Stimulated activated naive CD8-positive, alpha-beta T cell treated with anti-CD3 and anti-CD28 coated beads, Interleukin-15, Interleukin-2, amounts not matched to agents 100 U/mL and 50 U/mL, for 24 hours (primary cell): Measurements from ENCODE around the gene LIN28A.

Experiments used
- ATAC-seq: fragments of 150-1000 bp; cut with Tn5 transposase; one replicate; pipeline ENCODE4 v1.10.0; 2021
- DNase-seq: peaks from one replicate; pipeline ENCODE4 v3.0.0; 2021

Gene LIN28A

GRCh38 chr1:26387447-26387846, 23.2 kb upstream of the LIN28A start:
- DNase-seq (no peak), ATAC-seq (peak; percentile 44)

- ATAC-seq, result peak; percentile 25
- no peak for DNase-seq
Measured at GRCh38 chr1:26388791-26389445, 21.7 kb upstream of the LIN28A start.

GRCh38 chr1:26389604-26390247, 20.9 kb upstream of the LIN28A start:
- ATAC-seq (no peak), DNase-seq (no peak)

GRCh38 chr1:26391450-26391849, 19.2 kb upstream of the LIN28A start:
- ATAC-seq, result peak; percentile 65

GRCh38 chr1:26395754-26396153, 14.9 kb upstream of the LIN28A start:
- ATAC-seq, result no peak
- DNase-seq, result no peak

More at GRCh38 chr1:26391450-26391849, 19.2 kb upstream of the LIN28A start:
- DNase-seq, result peak; percentile 44

GRCh38 chr1:26399034-26399433, 11.6 kb upstream of the LIN28A start:
- ATAC-seq (no peak), DNase-seq (no peak)

GRCh38 chr1:26401891-26402290, 8.7 kb upstream of the LIN28A start:
- DNase-seq, result no peak
- ATAC-seq, result no peak

- no peak for DNase-seq
- no peak for ATAC-seq
Measured at GRCh38 chr1:26403656-26404055, 7.0 kb upstream of the LIN28A start.

- no peak for DNase-seq
- ATAC-seq, result no peak
Measured at GRCh38 chr1:26404641-26405040, 6.0 kb upstream of the LIN28A start.

- DNase-seq, result no peak
- ATAC-seq, result no peak
Measured at GRCh38 chr1:26405281-26405915, 5.2 kb upstream of the LIN28A start.

GRCh38 chr1:26408604-26409003, 2.0 kb upstream of the LIN28A start:
- DNase-seq, result peak; percentile 79
- peak; percentile 78 for ATAC-seq

GRCh38 chr1:26409191-26409807, 1.3 kb upstream of the LIN28A start:
- no peak for DNase-seq
- ATAC-seq, result no peak

GRCh38 chr1:26411624-26412074, 1.0 kb downstream of the LIN28A start:
- no peak for ATAC-seq
- no peak for DNase-seq

- no peak for ATAC-seq
- no peak for DNase-seq
Measured at GRCh38 chr1:26412180-26412840, 1.7 kb downstream of the LIN28A start.

- no peak for ATAC-seq
Measured at GRCh38 chr1:26413031-26413430, 2.4 kb downstream of the LIN28A start.

GRCh38 chr1:26417111-26417759, 6.6 kb downstream of the LIN28A start:
- DNase-seq (peak; percentile 90), ATAC-seq (peak; percentile 99)

More at GRCh38 chr1:26413031-26413430, 2.4 kb downstream of the LIN28A start:
- DNase-seq, result no peak

GRCh38 chr1:26418865-26419349, 8.3 kb downstream of the LIN28A start:
- no peak for DNase-seq
- ATAC-seq, result no peak

- no peak for ATAC-seq
- DNase-seq, result no peak
Measured at GRCh38 chr1:26419494-26419893, 8.9 kb downstream of the LIN28A start.

- DNase-seq (no peak), ATAC-seq (no peak)
Measured at GRCh38 chr1:26429721-26430120, 19.1 kb downstream of the LIN28A start.

- ATAC-seq, result peak; percentile 99
- DNase-seq, result peak; percentile 99
Measured at GRCh38 chr1:26431979-26432695, 21.5 kb downstream of the LIN28A start, which contains the start of gene DHDDS. TSS of gene DHDDS (plus strand) at chr1:26432321. CDS start at chr1:26432946, 625 bp downstream.

GRCh38 chr1:26432793-26433192, 22.2 kb downstream of the LIN28A start:
- no peak for ATAC-seq
- DNase-seq, result no peak
